ENCODE measurements around the gene BTBD9. TPM values are rescaled to one million over a fixed set of nuclear protein-coding genes. Genes with fewer than 3 reads are reported as not detected.

Gene BTBD9
- total and polyA plus RNA-seq, 9 of the 15 experiments (the other 6 are each of a cell fraction or from before 2014, with no cell fraction given), result 0.08 to 1.6 (median 0.58) TPM

GRCh38 chr6:38503032-38503773 is 136.5 kb downstream of the BTBD9 start:
- Histone ChIP-seq H3K4me2 (ENCODE audit: insufficient read depth, low read length) (no peak overlapping the region), H3K9me3 (replicated peaks; ENCODE audit: control insufficient read depth, insufficient read depth, low read depth, low read length) (no peaks in the 10 kb centered on the region), H3K27me3 (ENCODE audit: control insufficient read depth in 2 of 2, insufficient read depth in 2 of 2, low read length in 2 of 2) (peaks cover 4 to 10% of the 10 kb centered on the region in 2 experiments; a peak in 2 of 5 replicates), H3K4me1 (replicated peaks in 1 of 2; ENCODE audit: control insufficient read depth in 2 of 2, insufficient read depth in 2 of 2, low read length in 2 of 2) (no peaks in the 10 kb centered on the region), H3K9ac (ENCODE audit: insufficient read depth in 1 of 2, low read depth in 2 of 2, low read length in 2 of 2) (no peak overlapping the region), H3K79me2 (ENCODE audit: control insufficient read depth, insufficient read depth, low read length) (no peaks in the 10 kb centered on the region), H3K4me3 (no peak overlapping the region), H3K27ac (ENCODE audit: extremely low read depth, low read depth, low read length) (no peak overlapping the region), H4K20me1 (replicated peaks; ENCODE audit: control insufficient read depth, insufficient read depth, low read length) (no peaks in the 10 kb centered on the region), H3K9me1 (ENCODE audit: control insufficient read depth, insufficient read depth, low read length) (no peaks in the 10 kb centered on the region), H3K36me3 (ENCODE audit: control insufficient read depth, insufficient read depth, low read length) (no peaks in the 10 kb centered on the region), H2AFZ (ENCODE audit: low read depth, low read length) (no peak overlapping the region)
- ChIA-PET CTCF (ENCODE audit: low intra/inter-chr PET ratio) (no interaction called here), POLR2A (interaction anchor here (0.6 to 1.1 kb wide), 2 partner anchors 9 to 676 kb away, joined by 3 to 8 read pairs; no protein-coding TSS in a partner anchor)
- intact Hi-C loops (cut with micrococcal nuclease) (no loop called here), in situ Hi-C loops (cut with MboI) (no loop called here)
- ATAC-seq (no peak), FAIRE-seq (no peak), DNase-seq (ENCODE audit: extremely low read depth in 1 of 4, low spot score in 3 of 4) (no peak)
- 3% methylated on average over 5 of the region's 5 CpGs for WGBS (ENCODE audit: insufficient coverage, low coverage, missing lambda C conversion rate)
- BruUV-seq (replicated peaks), result no TSS peak
- no peak for TF ChIP-seq TBL1XR1 (IDR thresholded peaks at IDR 0.05; ENCODE audit: low read length in 2 of 2)
- TF ChIP-seq, protein P1, sequence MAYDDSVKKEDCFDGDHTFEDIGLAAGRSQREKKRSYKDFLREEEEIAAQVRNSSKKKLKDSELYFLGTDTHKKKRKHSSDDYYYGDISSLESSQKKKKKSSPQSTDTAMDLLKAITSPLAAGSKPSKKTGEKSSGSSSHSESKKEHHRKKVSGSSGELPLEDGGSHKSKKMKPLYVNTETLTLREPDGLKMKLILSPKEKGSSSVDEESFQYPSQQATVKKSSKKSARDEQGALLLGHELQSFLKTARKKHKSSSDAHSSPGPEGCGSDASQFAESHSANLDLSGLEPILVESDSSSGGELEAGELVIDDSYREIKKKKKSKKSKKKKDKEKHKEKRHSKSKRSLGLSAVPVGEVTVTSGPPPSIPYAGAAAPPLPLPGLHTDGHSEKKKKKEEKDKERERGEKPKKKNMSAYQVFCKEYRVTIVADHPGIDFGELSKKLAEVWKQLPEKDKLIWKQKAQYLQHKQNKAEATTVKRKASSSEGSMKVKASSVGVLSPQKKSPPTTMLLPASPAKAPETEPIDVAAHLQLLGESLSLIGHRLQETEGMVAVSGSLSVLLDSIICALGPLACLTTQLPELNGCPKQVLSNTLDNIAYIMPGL (CRISPR knock-in tag; IDR thresholded peaks at IDR 0.05), result no peak
- TF ChIP-seq HDAC2 (IDR thresholded peaks at IDR 0.05), result no peak
- TF ChIP-seq BRD9 (IDR thresholded peaks at IDR 0.05; ENCODE audit: low read depth, partially characterized antibody), result no peak
- TF ChIP-seq ZNF740 (CRISPR knock-in tag; IDR thresholded peaks at IDR 0.05), result no peak
- no peak for TF ChIP-seq ZNF740 (tag; IDR thresholded peaks at IDR 0.05)
- TF ChIP-seq RBM15 (IDR thresholded peaks at IDR 0.05; ENCODE audit: insufficient read depth, low read length), result no peak
- TF ChIP-seq SRSF9 (IDR thresholded peaks at IDR 0.05; ENCODE audit: borderline replicate concordance, low read depth, low read length), result no peak
- TF ChIP-seq, protein P2, sequence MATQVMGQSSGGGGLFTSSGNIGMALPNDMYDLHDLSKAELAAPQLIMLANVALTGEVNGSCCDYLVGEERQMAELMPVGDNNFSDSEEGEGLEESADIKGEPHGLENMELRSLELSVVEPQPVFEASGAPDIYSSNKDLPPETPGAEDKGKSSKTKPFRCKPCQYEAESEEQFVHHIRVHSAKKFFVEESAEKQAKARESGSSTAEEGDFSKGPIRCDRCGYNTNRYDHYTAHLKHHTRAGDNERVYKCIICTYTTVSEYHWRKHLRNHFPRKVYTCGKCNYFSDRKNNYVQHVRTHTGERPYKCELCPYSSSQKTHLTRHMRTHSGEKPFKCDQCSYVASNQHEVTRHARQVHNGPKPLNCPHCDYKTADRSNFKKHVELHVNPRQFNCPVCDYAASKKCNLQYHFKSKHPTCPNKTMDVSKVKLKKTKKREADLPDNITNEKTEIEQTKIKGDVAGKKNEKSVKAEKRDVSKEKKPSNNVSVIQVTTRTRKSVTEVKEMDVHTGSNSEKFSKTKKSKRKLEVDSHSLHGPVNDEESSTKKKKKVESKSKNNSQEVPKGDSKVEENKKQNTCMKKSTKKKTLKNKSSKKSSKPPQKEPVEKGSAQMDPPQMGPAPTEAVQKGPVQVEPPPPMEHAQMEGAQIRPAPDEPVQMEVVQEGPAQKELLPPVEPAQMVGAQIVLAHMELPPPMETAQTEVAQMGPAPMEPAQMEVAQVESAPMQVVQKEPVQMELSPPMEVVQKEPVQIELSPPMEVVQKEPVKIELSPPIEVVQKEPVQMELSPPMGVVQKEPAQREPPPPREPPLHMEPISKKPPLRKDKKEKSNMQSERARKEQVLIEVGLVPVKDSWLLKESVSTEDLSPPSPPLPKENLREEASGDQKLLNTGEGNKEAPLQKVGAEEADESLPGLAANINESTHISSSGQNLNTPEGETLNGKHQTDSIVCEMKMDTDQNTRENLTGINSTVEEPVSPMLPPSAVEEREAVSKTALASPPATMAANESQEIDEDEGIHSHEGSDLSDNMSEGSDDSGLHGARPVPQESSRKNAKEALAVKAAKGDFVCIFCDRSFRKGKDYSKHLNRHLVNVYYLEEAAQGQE (IDR thresholded peaks at IDR 0.05; ENCODE audit: borderline replicate concordance), result no peak
- TF ChIP-seq, protein P2 (CRISPR knock-in tag; IDR thresholded peaks at IDR 0.05; ENCODE audit: low read depth), result no peak
- no peak for TF ChIP-seq ZC3H8 (IDR thresholded peaks at IDR 0.05)
- no peak for TF ChIP-seq BACH1 (tag; IDR thresholded peaks at IDR 0.05)
